Calu3 (cell line): ENCODE results near the gene NPHP4. TPM values are rescaled to one million over a fixed set of nuclear protein-coding genes. Genes with fewer than 3 reads are reported as not detected.

ENCODE experiments used
- BruUV-seq: library from RNA; stranded (reverse); fragments of 400-500 nt; replicated peaks from 2 replicates; lab custom pipeline; 2021; lab: Mats Ljungman, UMichigan
- CTCF ChIA-PET: fragments of 300-600 bp; sonication (Branson Sonifier 250); formaldehyde crosslinking; loops from one replicate; lab custom pipeline; 2022; ENCODE audit warnings: antibody characterized with exemption; lab: Charles Lee
- DNase-seq: peaks from one replicate; pipeline ENCODE4 v3.0.0; 2022
- H3K27ac Mint-ChIP-seq: one replicate; pipeline ENCODE4 v1.8.0; 2022; ENCODE audit warnings: mixed read lengths; ENCODE audit not compliant: unreplicated experiment
- H3K27me3 Mint-ChIP-seq: one replicate; pipeline ENCODE4 v1.8.0; 2022; ENCODE audit warnings: mixed read lengths; ENCODE audit not compliant: unreplicated experiment
- H3K36me3 Mint-ChIP-seq: one replicate; pipeline ENCODE4 v1.8.0; 2022; ENCODE audit warnings: mild to moderate bottlenecking, moderate library complexity, mixed read lengths; ENCODE audit not compliant: insufficient read depth, unreplicated experiment
- H3K4me1 Mint-ChIP-seq: one replicate; pipeline ENCODE4 v1.8.0; 2022; ENCODE audit warnings: mild to moderate bottlenecking, low read depth, mixed read lengths; ENCODE audit not compliant: unreplicated experiment
- H3K4me3 Mint-ChIP-seq: one replicate; pipeline ENCODE4 v1.8.0; 2022; ENCODE audit warnings: mild to moderate bottlenecking, low read depth, moderate library complexity, mixed read lengths; ENCODE audit not compliant: unreplicated experiment
- H3K9me3 Mint-ChIP-seq: one replicate; pipeline ENCODE4 v1.8.0; 2022; ENCODE audit warnings: low read depth, mixed read lengths; ENCODE audit not compliant: unreplicated experiment
- intact Hi-C: fragments of 100-400 bp; cut with micrococcal nuclease; formaldehyde crosslinking; loops from one replicate; pipeline ENCODE4 v1.10.0; 2022; ENCODE audit not compliant: unreplicated experiment
- total RNA-seq: library from RNA; stranded (reverse); gene quantifications from 2 replicates; pipeline ENCODE4 v1.2.3, GENCODE V29; 2022
- TF ChIP-seq, protein P1 (sequence below): fragments of 200-600 bp; IDR thresholded peaks from one replicate; pipeline ENCODE4 v1.8.0; 2022; ENCODE audit warnings: antibody characterized with exemption; ENCODE audit not compliant: unreplicated experiment

The NPHP4 gene
- total RNA-seq, 1 experiment from 2014 or later = 11.1 TPM

- TF ChIP-seq, protein P1, sequence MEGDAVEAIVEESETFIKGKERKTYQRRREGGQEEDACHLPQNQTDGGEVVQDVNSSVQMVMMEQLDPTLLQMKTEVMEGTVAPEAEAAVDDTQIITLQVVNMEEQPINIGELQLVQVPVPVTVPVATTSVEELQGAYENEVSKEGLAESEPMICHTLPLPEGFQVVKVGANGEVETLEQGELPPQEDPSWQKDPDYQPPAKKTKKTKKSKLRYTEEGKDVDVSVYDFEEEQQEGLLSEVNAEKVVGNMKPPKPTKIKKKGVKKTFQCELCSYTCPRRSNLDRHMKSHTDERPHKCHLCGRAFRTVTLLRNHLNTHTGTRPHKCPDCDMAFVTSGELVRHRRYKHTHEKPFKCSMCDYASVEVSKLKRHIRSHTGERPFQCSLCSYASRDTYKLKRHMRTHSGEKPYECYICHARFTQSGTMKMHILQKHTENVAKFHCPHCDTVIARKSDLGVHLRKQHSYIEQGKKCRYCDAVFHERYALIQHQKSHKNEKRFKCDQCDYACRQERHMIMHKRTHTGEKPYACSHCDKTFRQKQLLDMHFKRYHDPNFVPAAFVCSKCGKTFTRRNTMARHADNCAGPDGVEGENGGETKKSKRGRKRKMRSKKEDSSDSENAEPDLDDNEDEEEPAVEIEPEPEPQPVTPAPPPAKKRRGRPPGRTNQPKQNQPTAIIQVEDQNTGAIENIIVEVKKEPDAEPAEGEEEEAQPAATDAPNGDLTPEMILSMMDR = no peak
- intact Hi-C loops = no loop called here
- Mint-ChIP-seq H3K27ac (no peak overlapping the region), H3K4me3 (no peak overlapping the region), H3K36me3 (peaks cover 5% of the 10 kb centered on the region), H3K27me3 (no peaks in the 10 kb centered on the region), H3K4me1 (no peaks in the 10 kb centered on the region), H3K9me3 (no peaks in the 10 kb centered on the region)
- DNase-seq = no peak
- BruUV-seq = no TSS peak
- CTCF ChIA-PET = no interaction called here
Observed at GRCh38 chr1:5981009-5981380, 11.2 kb downstream of the NPHP4 start.

DNA sequence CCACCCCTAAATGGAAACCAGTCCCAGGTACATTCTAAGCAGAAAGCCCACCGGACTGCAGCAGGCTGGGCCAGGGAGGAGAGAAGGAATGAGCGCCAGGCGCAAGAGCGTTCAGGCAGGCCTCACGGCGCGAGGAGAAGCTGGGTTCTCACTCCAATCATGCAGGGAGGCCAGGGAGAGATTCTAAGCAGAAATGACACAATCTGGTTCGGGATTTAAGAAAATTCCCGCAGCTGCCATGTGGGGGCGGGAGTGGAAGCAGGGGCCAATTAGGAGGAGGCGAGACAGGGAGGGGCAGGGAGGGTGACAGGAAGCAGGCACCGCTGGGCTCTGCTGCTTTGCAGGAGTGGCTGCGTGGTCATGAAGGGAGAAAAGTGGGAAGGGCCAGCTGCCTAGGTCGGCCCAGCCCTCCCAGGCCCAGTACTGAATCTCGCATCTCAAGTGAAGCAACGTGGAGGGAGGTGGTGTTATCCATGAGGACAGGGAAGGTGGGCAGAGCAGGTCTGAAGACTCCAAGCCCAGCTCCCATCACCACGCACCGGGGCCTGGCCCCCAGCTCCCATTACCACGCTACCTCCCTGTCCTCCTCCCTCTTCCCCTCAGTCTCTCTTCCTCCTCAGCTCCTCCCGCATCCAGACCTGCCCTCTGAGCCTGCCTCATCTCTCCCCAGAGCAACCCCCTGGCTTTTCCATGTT lies 11.8 kb downstream of the NPHP4 start:
- no peaks in the 10 kb centered on the region for H3K9me3 Mint-ChIP-seq
- intact Hi-C loops = no loop called here
- CTCF ChIA-PET = no interaction called here
- DNase-seq = no peak
- no peaks in the 10 kb centered on the region for H3K27me3 Mint-ChIP-seq
- H3K4me1 Mint-ChIP-seq = no peaks in the 10 kb centered on the region
- no TSS peak for BruUV-seq
- peaks cover 5% of the 10 kb centered on the region for H3K36me3 Mint-ChIP-seq
- TF ChIP-seq, protein P1 = no peak
- H3K4me3 Mint-ChIP-seq = no peak overlapping the region
- H3K27ac Mint-ChIP-seq = no peak overlapping the region

- Mint-ChIP-seq H3K36me3 (peaks cover 5% of the 10 kb centered on the region), H3K4me1 (no peaks in the 10 kb centered on the region), H3K4me3 (no peak overlapping the region), H3K27me3 (no peaks in the 10 kb centered on the region), H3K27ac (no peak overlapping the region), H3K9me3 (no peaks in the 10 kb centered on the region)
- intact Hi-C loops = no loop called here
- TF ChIP-seq, protein P1 = no peak
- no TSS peak for BruUV-seq
- DNase-seq = no peak
- CTCF ChIA-PET = no interaction called here
Observed at GRCh38 chr1:5979536-5980313, 12.5 kb downstream of the NPHP4 start.

GRCh38 chr1:5978452-5978851 lies 13.8 kb downstream of the NPHP4 start:
- Mint-ChIP-seq H3K4me1 (no peaks in the 10 kb centered on the region), H3K9me3 (no peaks in the 10 kb centered on the region), H3K27ac (no peak overlapping the region), H3K4me3 (no peak overlapping the region), H3K27me3 (no peaks in the 10 kb centered on the region), H3K36me3 (peaks cover 5% of the 10 kb centered on the region)
- intact Hi-C loops = no loop called here
- BruUV-seq = no TSS peak
- DNase-seq = no peak
- CTCF ChIA-PET = no interaction called here
- TF ChIP-seq, protein P1 = no peak
